ENCODE data around the gene BLVRA. TPM values are rescaled to one million over a fixed set of nuclear protein-coding genes. Genes with fewer than 3 reads are reported as not detected.

Gene BLVRA
- total and polyA plus RNA-seq, 10 of the 15 experiments (the other 5 are each of a cell fraction or from before 2014, with no cell fraction given), result 63.3 to 198 (median 102) TPM

GRCh38 chr7:43844662-43845061 lies 86.2 kb downstream of the BLVRA start (continued):
- no peak for TF ChIP-seq ZBTB4 (CRISPR knock-in tag; IDR thresholded peaks at IDR 0.05)
- no peak for TF ChIP-seq SP1 (IDR thresholded peaks at IDR 0.05; ENCODE audit: low read depth, low read length)
- TF ChIP-seq CREM (IDR thresholded peaks at IDR 0.05; ENCODE audit: low read depth), result no peak
- no peak for TF ChIP-seq SREBF2 (IDR thresholded peaks at IDR 0.05; ENCODE audit: low read length)
- no peak for TF ChIP-seq CBX5 (IDR thresholded peaks at IDR 0.05; ENCODE audit: low read depth)

- WGBS (ENCODE audit: insufficient coverage, insufficient replicate concordance, low lambda C conversion rate, missing lambda C conversion rate), result 32% methylated on average over 4 of the region's 4 CpGs
- H3K27me3 ChIP-seq (replicated peaks in 1 of 2; ENCODE audit: control insufficient read depth in 2 of 2, insufficient read depth in 2 of 2, low read length in 1 of 2), result no peaks in the 10 kb centered on the region
- H3K79me2 ChIP-seq (ENCODE audit: control insufficient read depth, insufficient read depth, low read length), result no peaks in the 10 kb centered on the region
- ChIA-PET CTCF (interaction anchor here (0.6 to 3.4 kb wide), 9 partner anchors 8 to 1907 kb away, joined by 3 to 16 read pairs (median 3); partner anchors contain the start of gene STK17A), POLR2A (interaction anchor here (0.6 to 0.7 kb wide), 2 partner anchors 118 to 390 kb away, joined by 3 to 8 read pairs; no protein-coding TSS in a partner anchor), RAD21 (ENCODE audit: unreplicated experiment) (interaction anchor here (2.2 to 2.4 kb wide), 2 partner anchors 9 to 265 kb away, joined by 11 read pairs; partner anchors contain the start of gene STK17A), SMC1A (ENCODE audit: uncharacterized antibody, unreplicated experiment) (interaction anchor here (0.9 to 2.1 kb wide), 6 partner anchors 8 to 907 kb away, joined by 3 to 8 read pairs (median 4); no protein-coding TSS in a partner anchor)
- FAIRE-seq (no peak), ATAC-seq (no peak), DNase-seq (ENCODE audit: low read depth, low spot score) (no peak)
- no TSS peak for BruUV-seq (replicated peaks)
- H3K4me3 ChIP-seq, result no peak overlapping the region
- H3K36me3 ChIP-seq (ENCODE audit: control insufficient read depth in 2 of 2, insufficient read depth in 2 of 2, low read length in 1 of 2), result no peaks in the 10 kb centered on the region
- no peak overlapping the region for H3K4me2 ChIP-seq (ENCODE audit: control insufficient read depth, insufficient read depth)
- peaks cover 10% of the 10 kb centered on the region; the same call in 1 of the 2 replicates for H3K4me1 ChIP-seq (ENCODE audit: control insufficient read depth, insufficient read depth, low read length)
- no peak overlapping the region for H2AFZ ChIP-seq (ENCODE audit: control insufficient read depth, low read depth, low read length)
- H4K20me1 ChIP-seq (ENCODE audit: control insufficient read depth, insufficient read depth), result no peaks in the 10 kb centered on the region
- H3K27ac ChIP-seq (ENCODE audit: control insufficient read depth, insufficient read depth), result no peak overlapping the region
- intact Hi-C loops (cut with micrococcal nuclease; ENCODE audit: unreplicated experiment), result no loop called here
- no peaks in the 10 kb centered on the region; the same call in 2 of the 3 replicates for H3K9me3 ChIP-seq (replicated peaks; ENCODE audit: control insufficient read depth, insufficient read depth, low read length)
- H3K9ac ChIP-seq (ENCODE audit: control insufficient read depth, insufficient read depth, low read length), result no peak overlapping the region
- in situ Hi-C loops (cut with MboI), result loop anchor here (25.0 kb wide), 1 partner anchor 1910 kb away; no protein-coding TSS in a partner anchor
- no peak for TF ChIP-seq ZNF384 (IDR thresholded peaks at IDR 0.05; ENCODE audit: borderline replicate concordance, low read depth, low read length)
- no peak for TF ChIP-seq CBX3 (IDR thresholded peaks at IDR 0.05; ENCODE audit: borderline replicate concordance, low read depth)
- no peak for TF ChIP-seq TAF1 (IDR thresholded peaks at IDR 0.05; ENCODE audit: borderline replicate concordance, low read depth, low read length)
- TF ChIP-seq HDAC2 (IDR thresholded peaks at IDR 0.05), result no peak
- no peak for TF ChIP-seq SMAD1 (IDR thresholded peaks at IDR 0.05; ENCODE audit: low read depth, partially characterized antibody)
- TF ChIP-seq IKZF2 (IDR thresholded peaks at IDR 0.05), result no peak
- no peak for TF ChIP-seq RAD21 (IDR thresholded peaks at IDR 0.05; ENCODE audit: insufficient read depth, low read depth, low read length)
- no peak for TF ChIP-seq SRF (IDR thresholded peaks at IDR 0.05; ENCODE audit: low read depth in 2 of 2, low read length in 2 of 2)
- no peak for TF ChIP-seq NR2C2 (IDR thresholded peaks at IDR 0.05; ENCODE audit: borderline replicate concordance, control insufficient read depth, insufficient read length, low read depth)
- no peak for TF ChIP-seq RELB (IDR thresholded peaks at IDR 0.05; ENCODE audit: low read depth)
- no peak for TF ChIP-seq SREBF2 (IDR thresholded peaks at IDR 0.05; ENCODE audit: low read length)
- TF ChIP-seq TARDBP (IDR thresholded peaks at IDR 0.05; ENCODE audit: borderline replicate concordance), result no peak
- TF ChIP-seq KLF5 (IDR thresholded peaks at IDR 0.05; ENCODE audit: partially characterized antibody), result no peak
- TF ChIP-seq FOXK2 (IDR thresholded peaks at IDR 0.05), result no peak
- no peak for TF ChIP-seq TCF7 (IDR thresholded peaks at IDR 0.05; ENCODE audit: borderline replicate concordance)
- TF ChIP-seq STAT1 (conservative IDR thresholded peaks at IDR 0.05), result no peak
These were observed 89.0 kb downstream of the BLVRA start for GRCh38 chr7:43847496-43847895.

Measured in GM12878 (cell line).